Measurements from ENCODE around the gene CEP135. TPM values are rescaled to one million over a fixed set of nuclear protein-coding genes. Genes with fewer than 3 reads are reported as not detected.

CEP135 gene
- total RNA-seq, 2 donors from 2014 or later = 5.3 to 12.2 TPM

DNA sequence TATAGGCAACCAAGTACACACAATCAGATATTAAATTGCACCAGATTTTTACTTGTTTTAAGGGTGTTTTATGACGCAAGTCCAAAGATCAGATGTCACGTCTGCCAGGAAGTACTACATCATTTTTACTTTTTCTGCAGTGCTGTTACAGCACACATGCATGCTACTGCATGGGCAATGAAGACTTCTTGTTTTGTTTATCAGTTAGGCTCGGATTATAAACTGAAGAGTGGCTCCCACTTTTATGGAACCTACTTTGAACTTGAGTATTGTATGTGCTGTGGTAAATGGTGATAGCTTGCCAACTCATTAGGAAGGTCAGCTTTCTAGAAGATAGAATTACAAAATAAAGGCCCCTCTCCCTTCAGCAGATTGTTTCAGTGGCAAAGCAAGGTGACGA lies 131.6 kb downstream of the CEP135 start:
- no peaks in the 10 kb centered on the region for H3K9me3 ChIP-seq
- no peaks in the 10 kb centered on the region for H3K27me3 ChIP-seq (replicated peaks; ENCODE audit: insufficient read depth)
- H3K36me3 ChIP-seq = no peaks in the 10 kb centered on the region
- ATAC-seq (ENCODE audit: insufficient number of reproducible peaks, low FRiP score, low read depth) (no peak), DNase-seq (ENCODE audit: low spot score) (no peak)
- no peak for TF ChIP-seq CTCF (IDR thresholded peaks at IDR 0.05)
- no peak overlapping the region for H3K27ac ChIP-seq
- H3K4me3 ChIP-seq = no peak overlapping the region
- no peaks in the 10 kb centered on the region for H3K4me1 ChIP-seq (ENCODE audit: control insufficient read depth in 1 of 2, low read depth in 2 of 2)

GRCh38 chr4:56082829-56083228 lies 134.1 kb downstream of the CEP135 start:
- no peaks in the 10 kb centered on the region for H3K9me3 ChIP-seq
- DNase-seq (ENCODE audit: low spot score) = no peak
- H3K27ac ChIP-seq = no peak overlapping the region
- TF ChIP-seq CTCF (IDR thresholded peaks at IDR 0.05) = no peak
- no peaks in the 10 kb centered on the region for H3K36me3 ChIP-seq
- ATAC-seq (ENCODE audit: insufficient number of reproducible peaks, low FRiP score, low read depth) = no peak
- H3K4me3 ChIP-seq = no peak overlapping the region
- no peaks in the 10 kb centered on the region for H3K4me1 ChIP-seq (ENCODE audit: control insufficient read depth in 1 of 2, low read depth in 2 of 2)
- H3K27me3 ChIP-seq (replicated peaks; ENCODE audit: insufficient read depth) = no peaks in the 10 kb centered on the region

Other genes starting within 250 kb of the CEP135 start
- gene EXOC1L, start 129.2 kb upstream of the CEP135 start, total RNA-seq = not detected
- gene EXOC1, start 95.3 kb upstream of the CEP135 start, total RNA-seq = 10 to 100 TPM; 33.5 to 60.5 TPM